ENCODE data around the gene ZNF273. TPM values are rescaled to one million over a fixed set of nuclear protein-coding genes. Genes with fewer than 3 reads are reported as not detected.

The ZNF273 gene
- total RNA-seq, 1 experiment from 2014 or later, result 6.6 TPM

GRCh38 chr7:64853679-64854078, 49.4 kb upstream of the ZNF273 start (continued):
- TF ChIP-seq CTCF (IDR thresholded peaks at IDR 0.05 in 2 of 3, conservative IDR thresholded peaks at IDR 0.05 in 1 of 3; ENCODE audit: borderline replicate concordance in 1 of 3, insufficient read depth in 1 of 3, low read depth in 2 of 3, low read length in 2 of 3) (no peak), REST (IDR thresholded peaks at IDR 0.05; ENCODE audit: low read depth) (no peak), SIN3A (IDR thresholded peaks at IDR 0.05; ENCODE audit: low read depth) (no peak), ZNF274 (IDR thresholded peaks at IDR 0.05; ENCODE audit: low read depth, low read length) (no peak), POLR2AphosphoS5 (IDR thresholded peaks at IDR 0.05; ENCODE audit: low read depth, low read length) (no peak)

- Histone ChIP-seq H3K27ac (ENCODE audit: low read depth, low read length) (no peak overlapping the region), H3K36me3 (ENCODE audit: control insufficient read depth in 1 of 2, insufficient read depth in 2 of 2, low read length in 2 of 2) (no peaks in the 10 kb centered on the region), H3K9me3 (ENCODE audit: control insufficient read depth in 1 of 2, insufficient read depth in 1 of 2, low read depth in 1 of 2, low read length in 2 of 2) (no peaks in the 10 kb centered on the region), H3K27me3 (ENCODE audit: insufficient read depth, low read length) (no peaks in the 10 kb centered on the region), H3K9me2 (ENCODE audit: insufficient read depth) (no peaks in the 10 kb centered on the region), H4K20me1 (ENCODE audit: insufficient read depth) (no peaks in the 10 kb centered on the region), H3K4me1 (ENCODE audit: control insufficient read depth in 1 of 2, insufficient read depth in 2 of 2, low read length in 2 of 2) (no peaks in the 10 kb centered on the region), H3K79me2 (ENCODE audit: insufficient read depth, low read length) (no peaks in the 10 kb centered on the region), H3K4me2 (ENCODE audit: low read length) (no peak overlapping the region), H2AFZ (ENCODE audit: low read depth, low read length, poor library complexity, severe bottlenecking) (no peak overlapping the region), H3K4me3 (replicated peaks in 1 of 2; ENCODE audit: low read depth in 1 of 2, low read length in 2 of 2) (no peak overlapping the region), H3K9ac (ENCODE audit: low read length) (no peak overlapping the region)
- intact Hi-C loops (cut with micrococcal nuclease), result no loop called here
- no peak for TF ChIP-seq EGR1 (IDR thresholded peaks at IDR 0.05; ENCODE audit: low read depth)
- TF ChIP-seq CBX3 (IDR thresholded peaks at IDR 0.05; ENCODE audit: low read depth), result no peak
- TF ChIP-seq POLR2A (IDR thresholded peaks at IDR 0.05; ENCODE audit: borderline replicate concordance, extremely low read depth, insufficient read depth, insufficient read length), result no peak
- TF ChIP-seq REST (IDR thresholded peaks at IDR 0.05; ENCODE audit: low read depth), result no peak
- DNase-seq (ENCODE audit: low read depth, low spot score) (no peak), ATAC-seq (no peak)
- BruUV-seq (replicated peaks), result no TSS peak
- ChIA-PET POLR2A (no interaction called here), RAD21 (ENCODE audit: low non-redundant PET in 1 of 2, low total read pairs in 2 of 2, uncharacterized antibody in 2 of 2, unreplicated experiment in 2 of 2) (no interaction called here), CTCF (no interaction called here)
These were observed 48.1 kb upstream of the ZNF273 start for GRCh38 chr7:64854969-64855368.
